GM13976 (cell line): Measurements from ENCODE around the gene ACACA.
A peak's percentile ranks its signal among the peaks of the same experiment; 100 is the strongest.

Source experiments
- DNase-seq: peaks from one replicate; pipeline ENCODE4 v3.0.0; 2012; ENCODE audit warnings: low spot score
- in situ Hi-C: fragments of 300-500 bp; cut with MboI; formaldehyde crosslinking; loops from one replicate; pipeline ENCODE4 v1.12.0; 2022; ENCODE audit warnings: low sequenced_read_pairs, mixed read lengths, inconsistent platforms; ENCODE audit not compliant: unreplicated experiment
- TF ChIP-seq, protein P1 (sequence below): IDR thresholded peaks from 2 replicates; pipeline ENCODE4 v1.5.1; 2012; ENCODE audit warnings: borderline replicate concordance, mild to moderate bottlenecking; ENCODE audit not compliant: insufficient read depth; ENCODE audit errors: extremely low read depth, missing control alignments, control extremely low read depth

ACACA gene

GRCh38 chr17:37386462-37386861, 20.2 kb downstream of the ACACA start:
- in situ Hi-C loops: no loop called here
- no peak for DNase-seq
- TF ChIP-seq, protein P1, sequence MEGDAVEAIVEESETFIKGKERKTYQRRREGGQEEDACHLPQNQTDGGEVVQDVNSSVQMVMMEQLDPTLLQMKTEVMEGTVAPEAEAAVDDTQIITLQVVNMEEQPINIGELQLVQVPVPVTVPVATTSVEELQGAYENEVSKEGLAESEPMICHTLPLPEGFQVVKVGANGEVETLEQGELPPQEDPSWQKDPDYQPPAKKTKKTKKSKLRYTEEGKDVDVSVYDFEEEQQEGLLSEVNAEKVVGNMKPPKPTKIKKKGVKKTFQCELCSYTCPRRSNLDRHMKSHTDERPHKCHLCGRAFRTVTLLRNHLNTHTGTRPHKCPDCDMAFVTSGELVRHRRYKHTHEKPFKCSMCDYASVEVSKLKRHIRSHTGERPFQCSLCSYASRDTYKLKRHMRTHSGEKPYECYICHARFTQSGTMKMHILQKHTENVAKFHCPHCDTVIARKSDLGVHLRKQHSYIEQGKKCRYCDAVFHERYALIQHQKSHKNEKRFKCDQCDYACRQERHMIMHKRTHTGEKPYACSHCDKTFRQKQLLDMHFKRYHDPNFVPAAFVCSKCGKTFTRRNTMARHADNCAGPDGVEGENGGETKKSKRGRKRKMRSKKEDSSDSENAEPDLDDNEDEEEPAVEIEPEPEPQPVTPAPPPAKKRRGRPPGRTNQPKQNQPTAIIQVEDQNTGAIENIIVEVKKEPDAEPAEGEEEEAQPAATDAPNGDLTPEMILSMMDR: no peak

GRCh38 chr17:37385474-37385990, 21.1 kb downstream of the ACACA start:
- TF ChIP-seq, protein P1: no peak
- no peak for DNase-seq
- in situ Hi-C loops: no loop called here

DNA sequence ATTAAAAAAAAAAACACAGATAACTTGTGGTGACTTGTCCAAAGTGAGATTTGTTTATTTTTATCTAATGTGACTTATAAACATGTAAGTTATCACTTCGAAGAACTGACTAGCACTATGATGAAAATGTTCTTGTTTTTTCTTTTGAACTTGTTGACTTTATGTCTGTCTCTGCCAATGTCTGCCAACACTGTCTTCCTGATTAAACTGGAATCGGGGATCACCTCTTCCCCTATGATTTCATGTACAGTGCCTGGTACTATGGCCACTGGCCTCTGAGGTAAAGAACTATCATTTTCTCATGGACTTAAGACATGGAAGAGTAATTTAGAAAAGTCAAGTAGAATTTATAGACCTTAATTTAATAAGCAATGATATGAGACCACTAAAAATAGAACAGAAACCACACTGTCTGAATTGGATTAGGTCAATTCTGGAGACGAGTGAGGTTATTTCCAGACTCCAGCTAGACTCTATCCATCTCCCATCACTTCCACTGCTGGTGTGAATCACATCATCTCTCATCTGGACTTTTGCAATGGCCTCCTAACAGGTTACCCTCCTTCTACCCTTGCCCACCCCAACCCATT, 22.0 kb downstream of the ACACA start:
- TF ChIP-seq, protein P1: no peak
- in situ Hi-C loops: no loop called here

DNA sequence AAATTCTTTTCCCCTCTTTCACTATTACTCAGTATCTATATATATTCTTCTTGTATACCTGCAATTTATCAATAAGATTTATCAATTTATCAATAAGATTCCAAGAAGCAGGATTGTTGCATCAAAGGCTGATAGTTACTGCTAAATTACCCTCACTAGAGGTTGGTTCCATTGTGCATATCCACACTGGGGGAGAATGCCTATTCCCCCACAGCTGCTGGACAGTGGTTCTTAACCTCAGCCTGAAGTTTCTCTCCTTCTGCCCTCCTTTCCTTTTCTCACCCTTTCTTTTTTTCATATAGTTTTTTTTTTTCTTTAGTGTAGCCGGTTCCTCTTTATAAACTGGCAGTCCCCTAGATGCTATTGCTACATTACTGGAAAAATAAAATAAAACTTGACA, 24.6 kb downstream of the ACACA start:
- no peak for DNase-seq
- TF ChIP-seq, protein P1: no peak
- in situ Hi-C loops: no loop called here

More for the DNA sequence above, 22.0 kb downstream of the ACACA start:
- DNase-seq: no peak

DNA sequence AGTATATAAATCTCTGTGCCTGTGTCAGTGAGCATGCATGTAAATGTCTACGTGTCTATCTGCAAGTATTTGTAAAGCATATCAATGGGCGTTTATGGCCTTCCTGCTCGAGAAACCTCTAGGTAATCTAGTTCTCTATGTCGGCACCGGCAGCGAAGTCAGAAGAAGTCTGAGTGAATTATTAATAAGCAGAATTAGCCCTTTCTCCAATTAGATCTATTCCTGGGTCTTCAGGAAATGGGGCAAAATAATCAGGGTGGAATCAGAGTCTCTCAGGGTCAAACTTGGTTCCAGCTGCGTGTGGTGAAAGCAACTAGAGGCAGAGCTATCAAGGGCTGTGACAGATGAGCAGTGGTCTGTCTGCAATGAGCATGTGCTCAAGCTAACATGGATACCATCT, 30.9 kb downstream of the ACACA start, which contains the start of gene C17orf78:
Gene C17orf78 (plus strand): TSS at position 280 of the 400 bp plus-strand sequence. CDS start 108 bp downstream, at position 388.
- DNase-seq: no peak
- TF ChIP-seq, protein P1: no peak
- in situ Hi-C loops: no loop called here

DNA sequence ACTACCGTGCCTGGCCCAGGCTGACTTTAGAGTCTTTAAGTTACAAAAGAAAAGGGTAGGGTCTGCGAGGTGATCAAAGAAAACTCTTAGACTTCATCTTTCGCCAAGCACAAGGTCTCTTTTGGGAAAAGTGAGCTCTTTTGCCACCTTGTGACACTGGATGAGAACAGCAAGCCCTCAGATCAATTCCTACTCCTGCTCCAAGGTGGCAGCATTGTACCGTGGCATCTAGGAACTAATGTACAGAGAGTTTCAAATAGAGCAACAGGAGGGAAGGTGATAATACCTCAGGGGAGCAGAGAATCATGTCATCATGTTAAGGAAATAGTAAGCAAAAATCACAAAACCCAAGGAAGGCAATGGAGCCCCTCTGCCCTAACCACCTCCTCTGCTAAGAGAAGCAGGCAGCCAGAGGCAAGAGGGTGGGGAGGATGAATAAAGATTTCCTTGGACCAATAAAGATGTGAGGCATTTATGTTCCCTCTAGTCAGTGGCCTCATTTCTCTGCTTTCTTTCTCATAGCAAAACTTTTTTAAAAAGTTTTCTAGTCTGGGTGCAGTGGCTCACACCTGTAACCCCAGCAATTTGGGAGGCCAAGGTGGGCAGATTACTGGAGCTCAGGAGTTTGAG, 33.0 kb downstream of the ACACA start:
- in situ Hi-C loops: no loop called here
- TF ChIP-seq, protein P1: peak; percentile 98
- peak; percentile 87 for DNase-seq
